GM12892 (cell line): ENCODE measurements around the gene SLC9A9.

Source experiments
- POLR2A ChIP-seq: IDR thresholded peaks from 2 replicates; pipeline ENCODE4 v1.6.1; 2011; ENCODE audit warnings: low read depth, low read length, control low read depth
- POLR2AphosphoS5 ChIP-seq: IDR thresholded peaks from 2 replicates; pipeline ENCODE4 v1.6.1; 2011; ENCODE audit warnings: low read depth, low read length, control low read depth
- TAF1 ChIP-seq: IDR thresholded peaks from 2 replicates; pipeline ENCODE4 v1.6.1; 2011; ENCODE audit warnings: low read depth, mild to moderate bottlenecking, control low read depth, low read length, borderline replicate concordance

- TF ChIP-seq POLR2AphosphoS5 (no peak), POLR2A (no peak), TAF1 (no peak)
These were observed 423.4 kb downstream of the SLC9A9 start for GRCh38 chr3:143424874-143425273.
